Stimulated activated naive CD8-positive, alpha-beta T cell treated with anti-CD3 and anti-CD28 coated beads, Interleukin-15, amount 100 ng/mL, for 72 hours (primary cell): ENCODE measurements around the gene STX1A.
A peak's percentile ranks its signal among the peaks of the same experiment; 100 is the strongest.

Experiments
- ATAC-seq: fragments of 150-1000 bp; cut with Tn5 transposase; 2 replicates; pipeline ENCODE4 v1.10.0; 2021; ENCODE audit warnings: mild to moderate bottlenecking, moderate library complexity
- DNase-seq, 2 donors: peaks; one replicate each; pipeline ENCODE4 v3.0.0; 2021 to 2022
- H3K27ac Mint-ChIP-seq, 2 donors: one replicate each; pipeline ENCODE4 v1.8.0; 2022; ENCODE audit warnings: mild to moderate bottlenecking in 2 of 2, mixed read lengths in 2 of 2, moderate library complexity in 2 of 2
- H3K27me3 Mint-ChIP-seq: one replicate; pipeline ENCODE4 v1.8.0; 2022; ENCODE audit warnings: mixed read lengths
- H3K4me1 Mint-ChIP-seq: one replicate; pipeline ENCODE4 v1.8.0; 2022; ENCODE audit warnings: mild to moderate bottlenecking, mixed read lengths
- H3K4me3 Mint-ChIP-seq, 2 donors: one replicate each; pipeline ENCODE4 v1.8.0; 2022; ENCODE audit warnings: mild to moderate bottlenecking in 2 of 2, mixed read lengths in 2 of 2, moderate library complexity in 1 of 2
- H3K9me3 Mint-ChIP-seq, 2 donors: one replicate each; pipeline ENCODE4 v1.8.0; 2022; ENCODE audit warnings: mixed read lengths in 2 of 2

STX1A gene

DNA sequence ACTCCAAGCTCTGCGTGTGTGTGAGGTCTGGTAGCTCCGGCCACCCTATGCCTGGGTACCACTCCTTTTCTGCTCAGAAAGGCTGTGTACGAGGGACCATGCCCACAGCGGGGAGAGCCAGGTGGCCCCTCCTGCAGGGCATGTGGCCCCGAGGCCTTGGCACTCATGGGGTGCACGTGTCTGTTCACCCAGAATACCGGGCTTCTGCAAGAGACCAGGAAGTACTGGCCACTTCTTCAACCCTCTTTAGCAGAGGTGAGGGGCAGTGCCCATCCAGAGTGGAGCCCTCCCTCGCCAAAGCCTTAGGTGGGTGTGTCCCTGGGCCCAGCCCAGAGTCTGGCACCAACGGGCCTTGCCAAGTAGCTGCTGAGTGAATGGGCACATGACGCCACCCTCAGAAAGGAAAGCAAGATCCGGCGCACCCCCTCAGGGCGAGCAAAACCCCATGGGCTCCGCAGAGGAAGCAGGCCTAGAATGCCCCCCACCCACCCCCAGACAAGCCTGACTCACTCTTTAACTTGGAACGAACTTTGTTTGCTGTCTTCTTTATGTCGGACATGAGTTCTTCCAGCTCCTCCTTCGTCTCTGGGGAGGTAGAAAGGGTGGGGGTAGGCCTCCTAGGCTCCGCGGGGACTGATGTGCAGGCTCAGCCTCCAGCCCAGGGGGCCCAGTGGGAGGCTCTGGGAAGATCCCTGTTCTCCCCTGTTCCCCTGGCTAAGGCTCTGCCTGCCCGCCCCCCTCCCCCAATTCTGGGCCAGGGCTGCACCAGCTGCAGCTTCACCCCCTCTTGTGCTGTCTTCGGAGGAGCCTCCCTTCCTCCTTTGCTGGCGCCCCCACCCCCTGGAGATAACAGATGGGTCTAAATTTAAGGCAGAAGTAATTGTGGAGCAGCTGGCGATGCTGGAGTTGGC lies 14.6 kb downstream of the STX1A start:
- H3K4me1 Mint-ChIP-seq: peaks cover 32% of the 10 kb centered on the region
- no peak overlapping the region for H3K4me3 Mint-ChIP-seq
- no peaks in the 10 kb centered on the region for H3K9me3 Mint-ChIP-seq
- no peaks in the 10 kb centered on the region for H3K27me3 Mint-ChIP-seq
- no peak for DNase-seq
- no peak overlapping the region for H3K27ac Mint-ChIP-seq
- ATAC-seq: no peak

DNA sequence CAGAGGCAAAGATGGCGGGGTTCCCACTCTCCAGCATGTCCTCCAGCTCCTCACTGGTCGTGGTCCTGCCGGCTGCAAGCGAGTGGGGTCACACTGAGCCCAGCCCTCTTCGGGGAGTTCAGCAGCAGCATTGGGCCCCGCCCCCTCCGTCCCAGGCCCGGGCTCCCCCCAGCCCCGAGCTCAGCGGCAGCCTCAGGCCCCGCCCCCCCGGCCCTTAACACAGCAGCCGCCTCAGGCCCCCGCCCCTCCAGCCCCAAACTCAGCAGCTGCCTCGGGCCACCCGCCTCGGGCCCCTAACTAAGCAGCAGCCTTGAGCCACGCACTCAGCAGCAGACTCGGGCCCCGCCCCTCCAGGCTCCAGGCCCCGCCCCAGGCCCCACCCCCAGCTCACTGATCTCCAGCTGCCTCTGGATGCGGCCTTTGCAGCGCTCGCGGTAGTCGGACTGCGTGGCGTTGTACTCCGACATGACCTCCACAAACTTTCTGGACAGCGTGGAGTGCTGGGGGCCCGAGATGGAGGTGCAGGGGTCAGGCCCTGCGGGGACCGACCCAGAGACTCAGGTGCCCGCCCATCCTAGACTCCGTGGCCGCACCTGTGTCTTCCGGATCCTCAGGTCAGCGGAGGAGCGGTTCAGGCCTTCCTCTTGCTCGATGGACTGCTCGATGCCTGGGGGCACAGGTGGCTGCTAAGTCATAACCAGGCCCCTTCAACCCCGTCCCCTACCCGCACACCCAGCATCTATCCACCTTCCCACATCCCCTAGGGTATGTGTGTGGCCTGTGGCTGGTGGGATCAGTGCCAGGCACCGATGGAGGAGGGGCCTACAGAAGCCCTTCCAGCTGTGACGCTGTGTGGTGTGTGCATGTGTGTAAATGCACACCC lies 15.5 kb downstream of the STX1A start:
- no peaks in the 10 kb centered on the region for H3K9me3 Mint-ChIP-seq
- H3K4me3 Mint-ChIP-seq: peak overlapping the region; percentile 12 to 13
- ATAC-seq (peak; percentile 56), DNase-seq (no peak)
- no peaks in the 10 kb centered on the region for H3K27me3 Mint-ChIP-seq
- H3K4me1 Mint-ChIP-seq: peaks cover 32% of the 10 kb centered on the region
- no peak overlapping the region for H3K27ac Mint-ChIP-seq

DNA sequence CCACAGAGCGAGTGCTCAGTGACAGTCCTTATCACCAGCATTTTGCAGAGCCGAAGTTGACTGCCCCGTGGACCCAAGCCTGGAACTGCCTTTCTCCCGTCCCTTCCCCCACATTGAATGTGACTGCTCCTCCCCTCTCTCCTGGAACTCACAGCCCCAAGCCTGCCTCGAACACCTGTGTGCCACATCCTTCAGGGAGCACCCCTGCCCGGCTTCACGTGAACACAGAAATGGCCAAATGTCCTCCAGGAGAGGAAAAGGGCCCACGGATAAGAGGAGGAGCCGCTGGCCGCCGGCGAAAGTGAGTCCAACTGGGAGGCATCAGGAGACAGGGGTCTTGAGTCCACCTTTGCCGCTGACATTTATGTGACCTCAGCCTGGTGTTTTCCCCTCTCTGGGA lies 16.2 kb downstream of the STX1A start:
- H3K27ac Mint-ChIP-seq: no peak overlapping the region

DNA sequence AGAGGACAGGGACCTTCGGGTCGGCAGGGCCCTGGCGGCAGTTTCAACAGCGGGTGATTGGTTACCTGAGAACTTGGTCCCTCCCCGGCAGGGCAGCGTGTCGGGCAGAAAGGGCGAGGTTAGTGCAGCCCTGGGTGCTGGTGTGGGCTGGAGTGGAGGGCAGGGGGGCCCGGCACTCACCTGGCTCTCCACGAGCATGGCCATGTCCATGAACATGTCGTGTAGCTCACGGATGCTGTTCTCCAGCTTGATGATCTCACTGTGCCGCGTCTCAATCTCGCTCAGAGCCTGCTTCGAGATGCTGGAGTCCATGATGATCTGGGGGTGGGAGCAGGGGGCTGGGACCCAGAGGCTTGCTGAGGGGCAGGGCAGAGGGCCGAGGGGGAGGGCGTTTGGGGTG lies 16.8 kb downstream of the STX1A start:
- ATAC-seq: no peak
- no peak overlapping the region for H3K4me3 Mint-ChIP-seq

More for the DNA sequence above, 16.2 kb downstream of the STX1A start:
- Mint-ChIP-seq H3K4me1 (peaks cover 32% of the 10 kb centered on the region), H3K27me3 (no peaks in the 10 kb centered on the region), H3K4me3 (no peak overlapping the region), H3K9me3 (no peaks in the 10 kb centered on the region)
- ATAC-seq (no peak), DNase-seq (no peak)

DNA sequence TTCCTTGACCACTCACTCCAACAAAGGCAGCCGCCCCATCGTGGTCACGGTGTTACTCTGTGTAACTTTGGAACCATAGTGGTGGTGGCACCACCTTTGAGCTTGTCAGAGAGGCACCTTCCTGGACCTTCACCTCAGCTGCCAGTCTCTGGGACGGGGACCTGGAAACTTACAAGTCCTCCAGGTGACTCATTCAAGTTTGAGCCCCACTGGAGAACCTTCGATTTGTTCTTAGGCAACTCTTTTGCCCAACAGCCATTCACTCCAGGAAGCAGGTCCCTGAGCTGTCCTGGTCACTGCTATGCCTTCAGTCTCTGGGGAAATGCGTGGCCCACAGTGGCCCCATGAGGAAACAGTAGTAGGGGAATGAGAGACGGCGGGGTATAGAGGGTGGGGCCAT lies 17.2 kb downstream of the STX1A start:
- H3K27ac Mint-ChIP-seq: peak overlapping the region in 1 of 2 donors; percentile 42
- H3K4me1 Mint-ChIP-seq: peaks cover 29% of the 10 kb centered on the region
- H3K27me3 Mint-ChIP-seq: no peaks in the 10 kb centered on the region
- DNase-seq (no peak), ATAC-seq (no peak)
- H3K9me3 Mint-ChIP-seq: no peaks in the 10 kb centered on the region
- H3K4me3 Mint-ChIP-seq: no peak overlapping the region

More for the DNA sequence above, 16.8 kb downstream of the STX1A start:
- DNase-seq: no peak
- Mint-ChIP-seq H3K27ac (no peak overlapping the region), H3K27me3 (no peaks in the 10 kb centered on the region), H3K4me1 (peaks cover 32% of the 10 kb centered on the region), H3K9me3 (no peaks in the 10 kb centered on the region)

DNA sequence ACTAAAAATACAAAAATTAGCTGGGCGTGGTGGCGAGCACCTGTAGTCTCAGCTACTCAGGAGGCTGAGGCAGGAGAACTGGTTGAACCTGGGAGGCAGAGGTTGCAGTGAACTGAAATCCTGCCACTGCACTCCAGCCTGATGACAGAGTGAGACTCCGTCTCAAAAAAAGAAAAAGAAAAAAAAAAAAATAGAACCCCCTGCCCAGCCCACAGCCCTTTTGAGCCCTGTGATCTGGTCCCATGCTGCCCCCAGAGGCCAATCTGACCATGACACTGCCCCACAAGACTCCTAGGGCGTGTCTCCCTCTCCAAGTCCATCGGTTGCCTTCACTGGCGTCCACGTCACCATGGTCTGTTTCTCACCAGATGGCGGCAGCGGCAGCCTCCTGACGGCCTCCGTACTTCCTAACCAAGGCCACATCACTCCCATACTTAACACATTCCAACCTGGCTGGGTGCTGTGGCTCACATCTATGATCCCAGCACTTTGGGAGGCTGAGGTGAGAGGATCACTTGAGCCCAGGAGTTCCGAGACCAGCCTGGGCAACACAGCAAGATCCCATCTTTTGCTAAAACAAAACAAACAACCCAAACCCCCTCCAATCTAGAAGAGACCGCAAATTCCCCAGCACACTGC lies 18.0 kb downstream of the STX1A start:
- H3K9me3 Mint-ChIP-seq: no peaks in the 10 kb centered on the region
- no peak for ATAC-seq
- peaks cover 22% of the 10 kb centered on the region for H3K4me1 Mint-ChIP-seq
- H3K4me3 Mint-ChIP-seq: no peak overlapping the region
- peak overlapping the region in 1 of 2 donors; percentile 84 for H3K27ac Mint-ChIP-seq
- peak in 1 of 2 donors; percentile 30 for DNase-seq
- no peaks in the 10 kb centered on the region for H3K27me3 Mint-ChIP-seq

DNA sequence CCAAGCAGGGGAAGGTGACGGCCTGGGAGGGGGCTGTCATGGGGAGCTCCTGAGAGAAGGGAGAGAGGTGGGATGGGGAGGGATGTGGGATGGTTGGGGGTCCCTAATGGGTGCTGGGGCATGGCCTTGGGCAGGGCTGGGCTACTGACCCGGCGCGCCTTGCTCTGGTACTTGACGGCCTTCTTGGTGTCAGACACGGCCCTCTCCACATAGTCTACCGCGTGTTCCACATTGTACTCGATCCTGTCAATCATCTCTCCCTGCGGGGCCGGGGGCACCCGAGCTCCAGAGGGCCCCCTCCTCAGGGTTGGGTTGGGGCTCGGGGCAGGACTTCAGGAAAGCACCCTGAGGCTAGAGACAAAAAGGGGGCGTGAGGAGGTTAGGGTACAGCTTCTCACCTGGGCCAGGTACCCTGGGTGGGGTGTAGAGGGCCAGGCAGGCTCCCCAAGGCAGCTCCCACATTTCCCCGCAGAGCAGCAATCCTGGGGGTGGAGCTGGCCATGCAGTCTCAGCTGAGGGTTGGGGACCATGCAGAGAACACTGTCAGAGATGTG lies 18.8 kb downstream of the STX1A start:
- Mint-ChIP-seq H3K4me3 (no peak overlapping the region), H3K4me1 (peaks cover 19% of the 10 kb centered on the region), H3K27me3 (no peaks in the 10 kb centered on the region), H3K9me3 (no peaks in the 10 kb centered on the region), H3K27ac (no peak overlapping the region)
- ATAC-seq (no peak), DNase-seq (no peak)

DNA sequence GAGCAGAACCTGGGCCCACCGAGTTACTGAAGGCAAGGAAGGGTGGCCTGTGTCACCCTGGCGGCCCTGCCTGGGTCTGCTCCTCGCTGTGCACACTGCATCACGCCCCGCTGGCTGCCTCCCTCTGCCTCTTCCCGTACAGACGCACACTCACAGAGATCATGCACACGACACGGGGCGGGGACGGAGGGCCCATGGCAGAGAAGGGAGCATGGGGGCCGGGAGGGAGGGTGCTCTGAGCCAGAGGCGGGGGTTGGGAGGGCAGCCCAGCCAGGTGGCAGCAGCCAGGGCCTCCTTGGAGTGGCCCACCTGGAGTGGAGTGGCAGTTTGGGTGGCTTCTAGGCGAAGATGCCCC lies 19.4 kb downstream of the STX1A start:
- Mint-ChIP-seq H3K4me1 (peaks cover 19% of the 10 kb centered on the region), H3K4me3 (no peak overlapping the region), H3K9me3 (no peaks in the 10 kb centered on the region), H3K27ac (no peak overlapping the region), H3K27me3 (no peaks in the 10 kb centered on the region)
- DNase-seq (no peak), ATAC-seq (no peak)

DNA sequence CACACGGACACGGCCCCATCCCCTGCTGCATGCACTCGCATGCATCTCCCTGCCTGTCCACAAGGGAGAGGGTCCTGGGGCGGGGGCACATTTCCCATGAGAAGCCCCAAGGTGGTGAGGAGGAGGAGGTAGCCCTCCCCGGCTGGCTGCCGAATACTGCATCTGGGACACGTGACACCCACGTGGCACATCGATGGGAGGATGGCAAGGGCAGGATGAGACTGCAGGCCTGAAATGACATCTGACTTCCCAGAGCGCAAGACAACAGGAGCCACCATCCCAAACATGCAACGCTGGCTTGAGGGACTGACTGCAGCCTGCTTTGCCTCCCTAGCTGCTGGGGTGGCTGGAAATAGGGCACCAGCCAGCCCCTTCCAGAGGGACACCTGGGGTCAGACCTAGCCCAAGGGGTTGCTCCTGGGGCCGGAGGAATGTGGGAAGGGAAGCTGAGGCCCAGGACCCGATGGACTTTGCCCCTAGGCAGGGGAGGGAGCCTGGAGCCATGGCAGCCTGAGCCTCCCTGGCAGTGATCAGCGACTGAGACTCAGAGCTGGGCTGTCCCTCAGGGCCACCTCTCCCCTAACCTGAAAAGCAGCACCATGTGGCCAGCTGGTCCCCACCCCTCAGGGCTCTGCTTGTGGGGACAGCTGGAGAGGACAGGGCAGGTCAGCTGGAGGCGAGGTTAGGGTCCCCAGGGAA lies 19.9 kb downstream of the STX1A start:
- no peaks in the 10 kb centered on the region for H3K27me3 Mint-ChIP-seq
- H3K27ac Mint-ChIP-seq: no peak overlapping the region
- H3K4me1 Mint-ChIP-seq: peaks cover 18% of the 10 kb centered on the region
- no peak overlapping the region for H3K4me3 Mint-ChIP-seq
- no peaks in the 10 kb centered on the region for H3K9me3 Mint-ChIP-seq
- no peak for ATAC-seq
- DNase-seq: no peak

DNA sequence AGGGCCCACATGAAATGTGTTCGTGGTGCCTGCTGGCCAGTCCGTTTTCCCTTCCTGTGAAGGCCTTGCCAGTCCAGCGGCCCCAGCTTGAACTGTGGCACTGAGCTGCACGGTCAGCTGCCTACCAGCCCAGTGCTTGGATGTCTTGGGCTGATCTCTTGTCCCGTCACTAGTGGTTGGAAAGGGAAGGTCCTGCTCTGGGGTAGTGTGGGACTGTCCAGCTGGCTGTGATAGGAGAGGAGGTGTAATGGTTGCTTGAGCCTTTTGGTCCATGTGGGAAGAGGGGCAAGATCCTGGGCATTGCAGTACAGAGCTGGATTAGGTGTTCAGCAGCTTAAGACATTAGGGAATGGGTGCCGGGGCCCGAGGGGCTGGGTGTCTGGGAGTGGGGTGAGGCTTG lies 21.1 kb downstream of the STX1A start:
- no peaks in the 10 kb centered on the region for H3K27me3 Mint-ChIP-seq
- H3K9me3 Mint-ChIP-seq: no peaks in the 10 kb centered on the region
- DNase-seq: no peak
- peak overlapping the region in 1 of 2 donors; percentile 64 for H3K27ac Mint-ChIP-seq
- no peak for ATAC-seq
- H3K4me1 Mint-ChIP-seq: peaks cover 11% of the 10 kb centered on the region
- no peak overlapping the region for H3K4me3 Mint-ChIP-seq

DNA sequence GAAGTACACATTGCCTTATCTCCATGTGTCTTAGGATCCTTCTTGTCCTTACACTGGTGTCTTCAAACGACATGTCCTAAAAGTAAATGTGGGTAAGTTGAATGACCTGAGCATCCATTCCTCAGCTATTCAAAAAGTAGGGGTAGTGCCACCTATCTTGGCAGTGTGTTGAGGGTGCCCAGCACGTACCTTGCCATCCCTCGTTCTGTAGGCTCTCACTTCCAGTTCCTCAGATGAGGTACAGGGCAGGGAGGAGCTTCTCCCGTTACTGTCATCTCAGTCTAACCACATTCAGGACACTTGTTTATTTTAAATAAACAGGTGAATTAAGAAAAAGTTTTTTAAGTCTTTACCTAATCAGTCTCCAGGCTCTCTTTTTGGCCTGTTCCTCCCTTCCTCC lies 23.1 kb downstream of the STX1A start:
- no peaks in the 10 kb centered on the region for H3K9me3 Mint-ChIP-seq
- ATAC-seq (no peak), DNase-seq (no peak)
- no peak overlapping the region for H3K4me3 Mint-ChIP-seq
- H3K27me3 Mint-ChIP-seq: no peaks in the 10 kb centered on the region
- H3K4me1 Mint-ChIP-seq: no peaks in the 10 kb centered on the region
- H3K27ac Mint-ChIP-seq: peak overlapping the region in 1 of 2 donors; percentile 50

DNA sequence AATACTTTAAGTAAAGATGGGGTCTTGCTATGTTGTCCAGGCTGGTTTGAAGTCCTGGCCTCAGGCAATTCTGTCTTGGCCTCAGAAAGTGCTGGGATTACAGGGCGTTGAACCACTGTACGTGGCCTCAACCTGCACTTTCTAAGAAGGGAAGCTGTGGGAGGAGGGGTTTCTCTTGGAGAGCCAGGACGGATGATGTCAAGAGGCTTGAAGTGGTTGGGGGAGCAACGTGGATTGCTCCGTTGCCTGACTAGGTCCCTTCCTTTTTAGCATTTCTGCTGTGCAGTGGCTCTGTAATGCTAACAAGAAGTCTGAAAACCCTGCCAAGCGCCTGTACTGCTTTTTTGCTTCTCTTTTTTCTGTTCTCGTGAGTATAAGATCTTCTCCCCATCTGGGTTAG lies 28.8 kb downstream of the STX1A start:
- ATAC-seq: no peak
- no peaks in the 10 kb centered on the region for H3K9me3 Mint-ChIP-seq
- H3K4me3 Mint-ChIP-seq: no peak overlapping the region
- no peaks in the 10 kb centered on the region for H3K27me3 Mint-ChIP-seq
- H3K27ac Mint-ChIP-seq: no peak overlapping the region
- DNase-seq: no peak
- peaks cover 25% of the 10 kb centered on the region for H3K4me1 Mint-ChIP-seq

DNA sequence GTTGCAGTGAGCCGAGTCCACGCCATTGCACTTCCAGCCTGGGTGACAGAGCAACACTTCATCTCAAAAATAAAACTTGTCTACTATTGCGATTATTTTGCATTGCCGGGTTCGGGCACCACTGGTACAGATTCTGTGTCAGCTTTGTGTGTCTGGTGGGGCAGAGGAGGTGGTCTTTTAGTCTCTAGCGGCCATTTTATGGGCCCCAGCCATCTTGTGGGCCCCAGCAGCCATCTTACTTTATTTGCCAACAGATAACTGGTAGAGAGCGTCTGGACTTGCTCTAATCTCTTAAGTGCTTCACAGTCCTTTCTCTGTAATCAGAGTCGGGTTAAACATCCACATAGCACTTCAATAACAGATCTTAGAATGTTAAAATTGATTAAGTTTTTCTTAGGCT lies 31.2 kb downstream of the STX1A start:
- Mint-ChIP-seq H3K27ac (peak overlapping the region in 1 of 2 donors; percentile 66), H3K4me1 (peaks cover 34% of the 10 kb centered on the region), H3K4me3 (peak overlapping the region in 1 of 2 donors; percentile 5), H3K9me3 (no peaks in the 10 kb centered on the region), H3K27me3 (no peaks in the 10 kb centered on the region)
- DNase-seq: no peak
- ATAC-seq: no peak

DNA sequence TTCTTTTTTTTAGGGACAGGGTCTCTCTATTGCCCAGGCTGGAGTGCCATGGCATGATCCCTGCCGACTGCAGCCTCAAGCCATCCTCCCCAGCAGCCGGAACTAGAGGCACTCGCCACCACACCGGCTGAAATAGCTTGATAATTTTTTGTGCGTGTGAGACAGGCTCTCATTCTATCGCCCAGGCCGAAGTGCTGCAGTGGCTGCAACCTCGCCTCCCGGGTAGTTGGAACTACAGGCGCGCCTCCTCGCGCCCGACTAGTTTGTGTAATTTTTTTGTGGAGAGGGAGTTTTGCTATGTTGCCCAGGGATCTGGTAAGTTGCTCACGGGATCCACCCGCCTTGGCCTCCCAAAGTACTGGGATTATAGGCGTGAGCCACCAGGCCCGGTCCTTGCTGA lies 34.2 kb downstream of the STX1A start:
- no peak overlapping the region for H3K27ac Mint-ChIP-seq
- peaks cover 54% of the 10 kb centered on the region for H3K4me1 Mint-ChIP-seq
- ATAC-seq: no peak
- DNase-seq: no peak
- no peaks in the 10 kb centered on the region for H3K27me3 Mint-ChIP-seq
- H3K9me3 Mint-ChIP-seq: no peaks in the 10 kb centered on the region
- H3K4me3 Mint-ChIP-seq: peak overlapping the region in 1 of 2 donors; percentile 37
